GM19239 (cell line): ENCODE results near the gene SF3A1.

ENCODE experiments used
- DNase-seq: peaks from one replicate; pipeline ENCODE4 v3.0.0; 2011; ENCODE audit warnings: low spot score; ENCODE audit not compliant: insufficient read length
- FAIRE-seq: peaks from 2 replicates; lab custom pipeline; 2011; peaks lifted over from hg19 to GRCh38; lab: Jason Lieb, UNC

Gene SF3A1

GRCh38 chr22:30386960-30387827 is 30.5 kb upstream of the SF3A1 start, which contains the start of gene RNF215:
TSS of gene RNF215 (minus strand) at chr22:30387411. CDS start at chr22:30387313, 98 bp downstream.
- peak; percentile 96 for DNase-seq
- FAIRE-seq = peak; percentile 48

DNA sequence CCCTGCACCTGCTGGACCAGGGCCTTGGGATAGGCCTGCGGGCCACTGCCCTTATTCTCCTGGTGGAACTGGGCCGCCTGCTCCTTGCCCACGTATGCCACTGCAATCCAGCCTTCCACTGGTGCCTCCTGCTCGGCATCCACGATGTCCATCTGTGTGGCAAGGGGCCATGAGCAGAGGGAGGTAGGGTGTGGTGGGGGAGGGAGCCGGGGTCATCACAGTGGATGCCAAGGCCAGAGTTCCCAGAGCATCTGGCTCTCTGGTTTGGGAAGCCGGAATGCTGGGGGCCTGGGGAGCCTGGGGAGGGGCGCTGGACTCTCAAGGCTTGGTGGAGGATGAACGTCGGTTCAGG is 29.9 kb upstream of the SF3A1 start:
- DNase-seq = no peak
- no peak for FAIRE-seq

- DNase-seq (no peak), FAIRE-seq (no peak)
Observed at GRCh38 chr22:30385942-30386341, 29.2 kb upstream of the SF3A1 start.

- DNase-seq (no peak), FAIRE-seq (no peak)
Observed at GRCh38 chr22:30383061-30383460, 26.4 kb upstream of the SF3A1 start.

DNA sequence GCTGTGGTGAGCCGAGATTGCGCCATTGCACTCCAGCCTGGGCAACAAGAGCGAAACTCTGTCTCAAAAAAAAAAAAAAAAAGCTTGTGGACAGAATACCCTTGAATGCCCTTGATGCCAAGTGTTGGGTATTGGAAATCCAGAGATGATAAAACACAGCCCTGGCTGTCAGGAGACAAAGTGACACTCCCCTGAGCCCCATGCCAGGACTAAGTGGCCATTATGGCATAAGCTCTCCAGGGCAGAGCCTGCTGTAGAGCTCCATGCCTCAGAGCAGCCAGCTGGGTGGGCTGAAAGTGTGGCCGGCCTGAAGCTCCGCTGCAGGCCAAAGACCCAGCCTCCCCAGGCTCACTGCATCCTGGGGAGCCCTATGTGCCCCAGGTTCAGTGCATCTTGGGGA is 25.6 kb upstream of the SF3A1 start:
- FAIRE-seq (no peak), DNase-seq (no peak)

- FAIRE-seq (no peak), DNase-seq (no peak)
Observed at GRCh38 chr22:30381264-30381663, 24.6 kb upstream of the SF3A1 start.

DNA sequence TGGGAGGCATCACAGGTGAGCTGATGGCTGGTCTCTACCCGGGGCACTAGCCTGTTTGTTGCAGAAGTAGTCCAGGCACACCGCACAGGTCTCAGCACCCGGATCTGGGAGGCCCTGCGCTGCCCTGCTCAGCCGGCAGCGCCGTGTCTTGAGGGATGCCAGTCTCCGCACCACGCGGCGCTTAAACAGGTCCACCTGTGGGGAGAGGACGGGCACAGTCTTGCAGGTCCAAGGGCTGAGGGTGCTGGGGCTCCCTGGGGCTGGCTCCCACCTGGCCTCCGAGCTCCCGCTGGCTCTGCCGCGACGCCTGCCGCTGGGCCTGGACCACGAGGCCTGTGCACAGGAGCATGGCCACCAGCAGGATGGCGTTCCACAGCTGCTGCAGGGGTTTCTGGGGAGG is 23.3 kb upstream of the SF3A1 start:
- DNase-seq (no peak), FAIRE-seq (no peak)

DNA sequence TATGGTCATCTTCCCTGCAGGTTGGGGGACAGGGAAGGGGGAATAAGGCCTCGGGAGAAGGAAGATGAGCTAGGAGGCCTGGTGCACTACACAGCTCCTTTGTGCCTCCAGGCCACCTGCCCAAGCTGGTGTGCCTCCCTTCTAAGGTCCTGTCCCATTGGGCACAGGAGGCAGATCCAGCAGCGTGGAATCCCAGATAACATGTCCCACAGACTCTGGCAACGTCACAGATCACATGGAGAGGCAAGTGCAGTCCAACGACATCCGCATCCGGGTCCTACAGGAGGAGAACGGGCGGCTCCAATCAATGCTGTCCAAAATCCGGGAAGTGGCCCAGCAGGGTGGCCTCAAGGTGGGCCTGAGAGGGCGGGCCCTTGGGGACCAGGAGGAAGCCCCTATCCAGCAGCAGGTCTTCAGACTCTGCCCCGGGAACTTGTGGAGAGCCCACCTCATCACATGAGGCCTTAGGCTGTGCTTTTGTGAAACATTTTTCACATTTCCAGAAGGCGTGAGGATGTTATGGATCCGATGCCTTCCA is 18.7 kb upstream of the SF3A1 start:
- FAIRE-seq (no peak), DNase-seq (no peak)

GRCh38 chr22:30373331-30374325 is 16.9 kb upstream of the SF3A1 start:
- DNase-seq (no peak), FAIRE-seq (no peak)

DNA sequence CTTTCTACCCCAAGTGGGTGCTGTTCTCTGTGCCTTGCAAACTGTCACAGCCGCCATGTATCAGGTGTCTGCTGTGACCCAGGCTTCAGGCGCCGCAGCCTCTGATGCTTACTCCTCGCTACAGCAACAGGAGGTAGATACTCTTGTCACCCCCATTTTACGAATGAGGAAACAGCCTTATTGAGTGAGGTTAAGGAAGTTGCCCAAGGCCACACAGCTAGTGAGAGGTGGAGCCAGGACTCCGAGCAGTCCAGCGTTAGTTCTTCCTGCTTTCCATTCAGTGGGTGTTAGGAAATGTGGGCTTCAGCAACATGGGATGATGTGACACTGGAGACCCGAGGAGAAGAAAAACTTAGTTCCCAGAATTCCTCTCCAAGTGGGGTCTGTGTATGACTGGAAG is 16.2 kb upstream of the SF3A1 start:
- no peak for FAIRE-seq
- no peak for DNase-seq

GRCh38 chr22:30371981-30372380 is 15.3 kb upstream of the SF3A1 start:
- DNase-seq (no peak), FAIRE-seq (no peak)

DNA sequence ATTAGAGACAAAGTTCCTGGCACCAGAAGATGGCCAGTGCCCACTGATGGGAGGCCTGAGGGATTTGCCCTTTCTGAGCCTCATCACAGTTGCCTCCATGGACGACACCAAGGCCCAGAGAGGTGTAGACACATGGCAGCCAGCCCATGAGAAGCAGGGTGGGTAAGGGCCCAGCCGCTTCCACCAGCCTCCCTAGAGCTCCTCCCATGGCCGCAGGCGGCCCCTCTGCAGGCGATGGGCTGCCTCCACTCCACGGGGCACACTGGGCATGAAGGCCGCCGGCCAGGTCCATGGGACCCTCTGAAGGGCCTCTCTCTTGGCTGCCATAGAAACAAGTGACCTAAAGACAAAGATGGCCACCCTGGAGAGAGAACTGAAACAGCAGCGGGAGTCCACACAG is 14.6 kb upstream of the SF3A1 start:
- no peak for FAIRE-seq

DNA sequence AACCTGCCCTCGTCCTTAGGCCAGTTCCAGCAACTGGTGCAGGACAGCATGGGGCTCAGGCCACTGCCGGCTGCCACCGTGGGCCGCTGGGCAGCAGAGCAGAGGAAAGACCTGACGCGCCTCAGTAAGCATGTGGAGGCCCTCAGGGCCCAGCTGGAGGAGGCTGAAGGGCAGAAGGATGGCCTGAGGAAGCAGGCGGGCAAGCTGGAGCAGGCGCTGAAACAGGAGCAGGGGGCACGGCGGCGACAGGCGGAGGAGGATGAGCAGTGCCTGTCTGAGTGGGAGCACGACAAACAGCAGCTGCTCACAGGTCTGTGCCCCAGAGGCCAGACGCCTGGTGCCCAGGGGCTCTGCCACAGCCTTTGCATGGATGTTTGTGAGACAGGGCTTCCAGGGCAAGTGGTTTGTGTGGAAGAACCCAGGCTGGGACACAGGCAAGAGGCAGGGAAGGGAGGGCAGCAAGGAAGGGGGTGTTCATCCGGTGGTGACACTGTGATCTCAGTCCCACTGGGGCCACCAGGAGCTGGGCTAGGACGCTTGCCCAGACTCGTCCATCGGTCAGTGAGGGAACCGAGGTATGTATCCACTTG is 14.0 kb upstream of the SF3A1 start:
- FAIRE-seq (no peak), DNase-seq (no peak)

More for the DNA sequence above, 14.6 kb upstream of the SF3A1 start:
- DNase-seq = no peak

DNA sequence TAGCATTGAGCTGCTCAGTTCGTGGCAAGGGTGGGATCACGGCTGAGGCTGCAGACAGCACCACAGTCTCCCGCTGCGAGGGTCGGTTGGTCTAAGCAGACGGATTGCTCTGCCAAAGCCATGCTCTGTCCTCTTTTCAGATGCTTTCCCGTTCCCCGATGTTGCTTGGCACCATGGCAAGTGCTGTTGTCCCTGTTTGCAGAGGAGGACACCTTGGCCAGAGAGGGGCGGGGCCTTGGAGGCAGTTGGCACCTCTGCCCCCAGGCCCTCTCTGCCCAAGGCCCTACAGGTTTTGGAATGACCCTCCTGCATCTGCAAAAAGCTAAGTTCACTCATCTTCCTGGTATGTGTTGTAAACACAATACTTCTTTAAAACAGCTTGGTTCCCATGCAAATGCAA is 11.7 kb upstream of the SF3A1 start:
- FAIRE-seq (no peak), DNase-seq (no peak)

DNA sequence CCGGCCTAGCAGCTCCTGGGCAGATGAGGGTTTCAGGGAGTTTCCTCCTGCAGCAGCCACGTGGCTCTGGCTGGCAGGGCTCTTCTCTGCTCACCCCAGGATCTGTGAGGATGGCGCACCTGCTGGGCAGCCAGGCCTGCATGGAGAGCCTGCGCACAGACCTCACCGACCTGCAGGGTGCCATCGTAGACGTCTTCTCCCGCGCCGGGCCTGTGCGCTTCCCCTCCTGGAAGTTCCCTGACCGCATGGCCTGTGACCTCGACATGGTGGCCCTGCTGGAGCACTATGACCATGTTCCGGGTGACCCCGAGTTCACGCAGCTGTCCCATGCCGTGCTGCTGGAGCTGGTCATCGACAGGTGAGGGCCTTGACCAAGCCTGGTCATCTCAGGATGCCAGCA is 9.2 kb upstream of the SF3A1 start:
- no peak for DNase-seq

DNA sequence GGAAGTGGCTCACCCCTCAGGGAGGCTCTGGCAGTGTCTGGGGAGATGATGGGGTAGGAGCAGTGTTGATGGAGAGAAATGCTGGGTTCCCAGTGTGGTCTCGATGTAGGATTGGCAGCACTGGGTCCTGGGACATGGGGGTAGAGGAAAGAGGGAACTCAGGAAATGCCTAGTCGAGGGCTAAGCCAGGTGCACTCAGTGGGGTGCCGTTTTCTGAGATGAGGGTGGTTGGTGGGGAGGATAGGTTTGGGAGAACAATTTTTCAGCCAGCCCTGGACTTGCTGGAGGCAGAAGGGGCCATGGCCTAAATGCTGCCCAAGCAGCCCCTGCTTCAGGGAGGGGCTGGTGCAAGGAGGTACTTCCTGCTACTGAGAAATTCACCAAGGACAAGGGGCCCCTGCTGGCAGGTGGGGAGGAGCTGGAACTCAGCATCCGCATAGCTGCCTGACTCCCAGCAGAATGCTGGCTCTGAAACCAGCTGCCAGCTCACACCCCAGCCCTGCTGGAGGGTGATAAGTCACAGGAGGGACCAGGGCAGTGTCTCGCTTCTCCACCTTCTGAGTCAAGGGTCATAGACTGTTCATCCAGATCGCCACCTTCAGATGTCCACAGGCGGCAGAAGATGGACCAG is 6.1 kb upstream of the SF3A1 start:
- FAIRE-seq = no peak
- DNase-seq = no peak

More for the DNA sequence above, 9.2 kb upstream of the SF3A1 start:
- FAIRE-seq = no peak

- no peak for FAIRE-seq
- no peak for DNase-seq
Observed at GRCh38 chr22:30361916-30362650, 5.4 kb upstream of the SF3A1 start.

- no peak for DNase-seq
- no peak for FAIRE-seq
Observed at GRCh38 chr22:30358541-30358940, 1.8 kb upstream of the SF3A1 start.

- DNase-seq (no peak), FAIRE-seq (no peak)
Observed at GRCh38 chr22:30357650-30358215, 1.0 kb upstream of the SF3A1 start.
